Stimulated activated CD4-positive, alpha-beta T cell treated with anti-CD3 and anti-CD28 coated beads, Interleukin-4, amount 100 ng/mL, for 4 hours (primary cell): Measurements from ENCODE around the gene KLHL21.
"Not testable (repeated sequence)": the region's sequence is repeated elsewhere in the genome, so short reads cannot be mapped to it uniquely, and the experiment has no call there.

Experiments
- DNase-seq, 2 experiments: peaks; one replicate each; pipeline ENCODE4 v3.0.0-alpha.2; 2020

KLHL21 gene

GRCh38 chr1:6602669-6603237, at the start of gene KLHL21:
TSS of gene KLHL21 (minus strand) at chr1:6602869. CDS start at chr1:6602817, 52 bp downstream.
- DNase-seq, result peak; percentile 88

- DNase-seq, result no peak
These were observed 49.2 kb upstream of the KLHL21 start for GRCh38 chr1:6651909-6652308.

- DNase-seq, result no peak
These were observed 45.9 kb upstream of the KLHL21 start for GRCh38 chr1:6648556-6648955.

- peak in 1 of 2 experiments; percentile 21 for DNase-seq
These were observed 44.0 kb upstream of the KLHL21 start for GRCh38 chr1:6646499-6647148.

- DNase-seq, result no peak
These were observed 42.3 kb upstream of the KLHL21 start for GRCh38 chr1:6645018-6645417.

GRCh38 chr1:6640867-6641266, 38.2 kb upstream of the KLHL21 start:
- not testable (repeated sequence) for DNase-seq

- DNase-seq, result no peak
These were observed 35.6 kb upstream of the KLHL21 start for GRCh38 chr1:6638226-6638625.

- no peak for DNase-seq
These were observed 35.1 kb upstream of the KLHL21 start for GRCh38 chr1:6637770-6638169.

- not testable (repeated sequence) for DNase-seq
These were observed 34.1 kb upstream of the KLHL21 start for GRCh38 chr1:6636778-6637177.

- no peak for DNase-seq
These were observed 33.5 kb upstream of the KLHL21 start for GRCh38 chr1:6635910-6636760.

GRCh38 chr1:6635161-6635909, 32.7 kb upstream of the KLHL21 start:
- DNase-seq, result no peak

GRCh38 chr1:6634371-6635052, 31.8 kb upstream of the KLHL21 start:
- peak; percentile 40 to 41 for DNase-seq

- DNase-seq, result no peak
These were observed 30.2 kb upstream of the KLHL21 start for GRCh38 chr1:6632588-6633514.

GRCh38 chr1:6631058-6631457, 28.4 kb upstream of the KLHL21 start:
- no peak for DNase-seq

GRCh38 chr1:6630027-6630426, 27.4 kb upstream of the KLHL21 start:
- no peak for DNase-seq

- no peak for DNase-seq
These were observed 26.4 kb upstream of the KLHL21 start for GRCh38 chr1:6628971-6629479.

- DNase-seq, result no peak
These were observed 25.3 kb upstream of the KLHL21 start for GRCh38 chr1:6627841-6628545.

GRCh38 chr1:6627031-6627430, 24.4 kb upstream of the KLHL21 start:
- DNase-seq, result no peak

- DNase-seq, result no peak
These were observed 23.0 kb upstream of the KLHL21 start for GRCh38 chr1:6625584-6626149.
